ENCODE results near the gene MECP2. TPM values are rescaled to one million over a fixed set of nuclear protein-coding genes. Genes with fewer than 3 reads are reported as not detected.

MECP2 gene
- total and polyA plus RNA-seq, 2 donors (not counting 1 experiment from before 2014, with no cell fraction given): 20.0 to 122 TPM

DNA sequence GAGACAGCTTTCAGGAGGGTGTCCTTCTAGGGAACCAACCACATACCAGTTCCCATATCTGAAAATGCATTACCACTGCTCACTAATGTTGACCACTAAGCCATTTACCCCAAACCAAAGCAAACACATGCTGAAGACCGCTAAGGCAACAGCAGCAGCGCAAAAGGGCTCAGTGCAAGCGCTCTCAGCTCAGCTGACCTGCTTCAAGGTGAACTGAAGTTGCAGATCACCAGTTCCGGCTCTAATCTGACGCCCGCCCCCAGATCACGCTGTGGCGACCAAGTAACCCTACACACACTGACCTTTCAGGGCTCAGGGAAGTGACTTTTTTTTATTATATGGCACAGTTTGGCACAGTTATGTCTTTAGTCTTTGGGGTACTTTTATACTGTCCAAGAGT is 5.8 kb downstream of the MECP2 start:
- intact Hi-C loops (cut with micrococcal nuclease): loop anchor here (10.0 kb wide), 1 partner anchor 283 kb away; the partner anchor contains the start of genes EMD and FLNA
- ChIA-PET POLR2A (interaction anchor here (0.7 kb wide), 1 partner anchor 208 kb away, joined by 8 read pairs; no protein-coding TSS in a partner anchor), CTCF (interaction anchor here (0.7 kb wide), 1 partner anchor 23 kb away, joined by 4 read pairs; no protein-coding TSS in a partner anchor)
- no peak overlapping the region for H3K4me3 ChIP-seq (ENCODE audit: control extremely low read depth in 1 of 5, extremely low read depth in 1 of 5, insufficient read depth in 1 of 5, low read depth in 2 of 5, low read length in 4 of 5)
- H3K9ac ChIP-seq (ENCODE audit: low read length): no peak overlapping the region
- no peak overlapping the region for H3K27ac Mint-ChIP-seq
- H3K4me1 Mint-ChIP-seq: peaks cover 56% of the 10 kb centered on the region
- no peak overlapping the region for H3K4me2 ChIP-seq (replicated peaks; ENCODE audit: low read depth, low read length, poor library complexity, severe bottlenecking)
- H4K20me1 ChIP-seq (ENCODE audit: control insufficient read depth, insufficient read depth, low read length, poor library complexity, severe bottlenecking): peaks cover 17% of the 10 kb centered on the region
- peaks cover 31 to 47% of the 10 kb centered on the region in 2 donors for H3K4me1 ChIP-seq (ENCODE audit: control insufficient read depth in 2 of 2, insufficient read depth in 2 of 2, low read length in 2 of 2)
- H3K27ac ChIP-seq (ENCODE audit: low read length in 2 of 2): no peak overlapping the region
- no peak overlapping the region for H3K4me3 Mint-ChIP-seq
- no peak for DNase-seq
- 80% methylated on average over 1 of the region's 8 CpGs for WGBS (ENCODE audit: insufficient coverage)
- TF ChIP-seq, protein P1, sequence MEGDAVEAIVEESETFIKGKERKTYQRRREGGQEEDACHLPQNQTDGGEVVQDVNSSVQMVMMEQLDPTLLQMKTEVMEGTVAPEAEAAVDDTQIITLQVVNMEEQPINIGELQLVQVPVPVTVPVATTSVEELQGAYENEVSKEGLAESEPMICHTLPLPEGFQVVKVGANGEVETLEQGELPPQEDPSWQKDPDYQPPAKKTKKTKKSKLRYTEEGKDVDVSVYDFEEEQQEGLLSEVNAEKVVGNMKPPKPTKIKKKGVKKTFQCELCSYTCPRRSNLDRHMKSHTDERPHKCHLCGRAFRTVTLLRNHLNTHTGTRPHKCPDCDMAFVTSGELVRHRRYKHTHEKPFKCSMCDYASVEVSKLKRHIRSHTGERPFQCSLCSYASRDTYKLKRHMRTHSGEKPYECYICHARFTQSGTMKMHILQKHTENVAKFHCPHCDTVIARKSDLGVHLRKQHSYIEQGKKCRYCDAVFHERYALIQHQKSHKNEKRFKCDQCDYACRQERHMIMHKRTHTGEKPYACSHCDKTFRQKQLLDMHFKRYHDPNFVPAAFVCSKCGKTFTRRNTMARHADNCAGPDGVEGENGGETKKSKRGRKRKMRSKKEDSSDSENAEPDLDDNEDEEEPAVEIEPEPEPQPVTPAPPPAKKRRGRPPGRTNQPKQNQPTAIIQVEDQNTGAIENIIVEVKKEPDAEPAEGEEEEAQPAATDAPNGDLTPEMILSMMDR (IDR thresholded peaks at IDR 0.05): no peak
- H3K36me3 ChIP-seq (replicated peaks in 1 of 2; ENCODE audit: control extremely low read depth in 1 of 2, control insufficient read depth in 1 of 2, extremely low read depth in 1 of 2, insufficient read depth in 2 of 2, low read length in 1 of 2): peaks cover 0 to 15% of the 10 kb centered on the region in 2 experiments
- no peaks in the 10 kb centered on the region for H3K9me3 Mint-ChIP-seq (ENCODE audit: insufficient read depth)
- no peaks in the 10 kb centered on the region for H3K27me3 Mint-ChIP-seq
- H3K9me3 ChIP-seq (ENCODE audit: control extremely low read depth in 1 of 3, control insufficient read depth in 2 of 3, insufficient read depth in 1 of 3, low read length in 2 of 3): no peaks in the 10 kb centered on the region
- no peak for ATAC-seq (ENCODE audit: low read depth)
- H2AFZ ChIP-seq (ENCODE audit: insufficient read depth, low read depth, low read length, poor library complexity, severe bottlenecking): no peak overlapping the region
- H3K79me2 ChIP-seq (ENCODE audit: control insufficient read depth, insufficient read depth, low read length): peaks cover 82% of the 10 kb centered on the region
- no peaks in the 10 kb centered on the region for H3K27me3 ChIP-seq (replicated peaks in 1 of 4; ENCODE audit: control extremely low read depth in 1 of 4, control insufficient read depth in 3 of 4, insufficient read depth in 4 of 4, low read length in 3 of 4)

DNA sequence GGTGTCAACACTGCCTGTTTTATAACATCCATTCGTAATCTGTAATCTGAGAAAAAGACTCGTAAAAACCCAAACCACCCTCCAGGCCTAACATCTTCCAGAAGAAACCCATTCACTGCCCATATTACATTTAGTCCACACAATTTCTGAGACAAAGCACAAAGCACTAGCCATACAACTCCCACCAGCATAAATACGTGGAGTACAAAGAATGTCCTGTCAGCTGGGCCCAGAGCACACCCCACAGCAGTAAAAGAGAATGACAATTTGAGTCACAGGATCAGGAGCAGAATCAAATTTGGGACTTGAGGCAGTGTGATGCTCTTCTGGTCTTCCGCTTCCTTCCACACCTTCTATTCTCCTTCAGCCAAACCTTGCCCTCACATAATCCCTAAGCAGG is 6.8 kb downstream of the MECP2 start:
- H3K27ac Mint-ChIP-seq: no peak overlapping the region
- no peak for TF ChIP-seq EZH2 (IDR thresholded peaks at IDR 0.05; ENCODE audit: borderline replicate concordance, insufficient read depth, low read depth, low read length, poor library complexity, severe bottlenecking)
- TF ChIP-seq, protein P1 (IDR thresholded peaks at IDR 0.05): no peak
- H3K4me3 Mint-ChIP-seq: no peak overlapping the region
- no peak overlapping the region for H3K4me3 ChIP-seq (ENCODE audit: control extremely low read depth in 1 of 5, extremely low read depth in 1 of 5, insufficient read depth in 1 of 5, low read depth in 2 of 5, low read length in 4 of 5)
- H4K20me1 ChIP-seq (ENCODE audit: control insufficient read depth, insufficient read depth, low read length, poor library complexity, severe bottlenecking): peaks cover 19% of the 10 kb centered on the region
- H3K9me3 Mint-ChIP-seq (ENCODE audit: insufficient read depth): no peaks in the 10 kb centered on the region
- POLR2A ChIA-PET: no interaction called here
- DNase-seq: no peak
- ATAC-seq (ENCODE audit: low read depth): no peak
- 100% methylated on average over 2 of the region's 4 CpGs for WGBS (ENCODE audit: insufficient coverage)
- peaks cover 50% of the 10 kb centered on the region for H3K4me1 Mint-ChIP-seq
- no peaks in the 10 kb centered on the region for H3K9me3 ChIP-seq (ENCODE audit: control extremely low read depth in 1 of 3, control insufficient read depth in 2 of 3, insufficient read depth in 1 of 3, low read length in 2 of 3)
- intact Hi-C loops (cut with micrococcal nuclease): loop anchor here (10.0 kb wide), 1 partner anchor 284 kb away; the partner anchor contains the start of genes EMD and FLNA
- peak overlapping the region in 1 of 2 donors; percentile 15 for H3K27ac ChIP-seq (ENCODE audit: low read length in 2 of 2)
- H3K79me2 ChIP-seq (ENCODE audit: control insufficient read depth, insufficient read depth, low read length): peaks cover 77% of the 10 kb centered on the region
- CTCF ChIA-PET: no interaction called here
- no peak overlapping the region for H3K9ac ChIP-seq (ENCODE audit: low read length)
- no peaks in the 10 kb centered on the region for H3K27me3 Mint-ChIP-seq
- H2AFZ ChIP-seq (ENCODE audit: insufficient read depth, low read depth, low read length, poor library complexity, severe bottlenecking): no peak overlapping the region
- no peaks in the 10 kb centered on the region for H3K27me3 ChIP-seq (replicated peaks in 1 of 4; ENCODE audit: control extremely low read depth in 1 of 4, control insufficient read depth in 3 of 4, insufficient read depth in 4 of 4, low read length in 3 of 4)
- peaks cover 25 to 37% of the 10 kb centered on the region in 2 donors for H3K4me1 ChIP-seq (ENCODE audit: control insufficient read depth in 2 of 2, insufficient read depth in 2 of 2, low read length in 2 of 2)
- H3K4me2 ChIP-seq (replicated peaks; ENCODE audit: low read depth, low read length, poor library complexity, severe bottlenecking): no peak overlapping the region
- H3K36me3 ChIP-seq (replicated peaks in 1 of 2; ENCODE audit: control extremely low read depth in 1 of 2, control insufficient read depth in 1 of 2, extremely low read depth in 1 of 2, insufficient read depth in 2 of 2, low read length in 1 of 2): peaks cover 0 to 15% of the 10 kb centered on the region in 2 experiments

Measured in B cell (primary cell).